ENCODE measurements around the gene SH3GL2.
"Not testable (repeated sequence)": the region's sequence is repeated elsewhere in the genome, so short reads cannot be mapped to it uniquely, and the experiment has no call there.

Gene SH3GL2

GRCh38 chr9:17739022-17739421 lies 160.2 kb downstream of the SH3GL2 start:
- DNase-seq (ENCODE audit: low spot score in 2 of 2) (no peak), ATAC-seq (no peak)
- Mint-ChIP-seq H3K27ac (no peak overlapping the region), H3K36me3 (no peaks in the 10 kb centered on the region), H3K4me3 (no peak overlapping the region), H3K4me1 (no peaks in the 10 kb centered on the region), H3K9me3 (peaks cover 15% of the 10 kb centered on the region)

- H3K36me3 Mint-ChIP-seq = no peaks in the 10 kb centered on the region
- H3K4me1 Mint-ChIP-seq = no peaks in the 10 kb centered on the region
- H3K4me3 Mint-ChIP-seq = no peak overlapping the region
- DNase-seq (ENCODE audit: low spot score in 2 of 2) (no peak), ATAC-seq (no peak)
- peaks cover 15% of the 10 kb centered on the region for H3K9me3 Mint-ChIP-seq
- no peak overlapping the region for H3K27ac Mint-ChIP-seq
These were observed 160.9 kb downstream of the SH3GL2 start for GRCh38 chr9:17739736-17740135.

GRCh38 chr9:17742067-17742466 lies 163.2 kb downstream of the SH3GL2 start:
- no peaks in the 10 kb centered on the region for H3K36me3 Mint-ChIP-seq
- peaks cover 15% of the 10 kb centered on the region for H3K9me3 Mint-ChIP-seq
- ATAC-seq (no peak), DNase-seq (ENCODE audit: low spot score in 2 of 2) (no peak)
- no peak overlapping the region for H3K27ac Mint-ChIP-seq
- no peak overlapping the region for H3K4me3 Mint-ChIP-seq
- no peaks in the 10 kb centered on the region for H3K4me1 Mint-ChIP-seq

- no peak for ATAC-seq
- H3K4me1 Mint-ChIP-seq = no peaks in the 10 kb centered on the region
- H3K4me3 Mint-ChIP-seq = no peak overlapping the region
- peaks cover 14% of the 10 kb centered on the region for H3K9me3 Mint-ChIP-seq
- no peak for DNase-seq (ENCODE audit: low spot score in 2 of 2)
- no peak overlapping the region for H3K27ac Mint-ChIP-seq
- no peaks in the 10 kb centered on the region for H3K36me3 Mint-ChIP-seq
These were observed 165.9 kb downstream of the SH3GL2 start for GRCh38 chr9:17744786-17745185.

- no peaks in the 10 kb centered on the region for H3K4me1 Mint-ChIP-seq
- ATAC-seq (no peak), DNase-seq (ENCODE audit: low spot score in 2 of 2) (no peak)
- no peak overlapping the region for H3K27ac Mint-ChIP-seq
- no peaks in the 10 kb centered on the region for H3K36me3 Mint-ChIP-seq
- H3K4me3 Mint-ChIP-seq = no peak overlapping the region
- H3K9me3 Mint-ChIP-seq = peaks cover 16% of the 10 kb centered on the region
These were observed 171.4 kb downstream of the SH3GL2 start for GRCh38 chr9:17750269-17750668.

- ATAC-seq (no peak), DNase-seq (ENCODE audit: low spot score in 2 of 2) (no peak)
- Mint-ChIP-seq H3K36me3 (no peaks in the 10 kb centered on the region), H3K9me3 (peaks cover 13% of the 10 kb centered on the region), H3K27ac (no peak overlapping the region), H3K4me3 (no peak overlapping the region), H3K4me1 (no peaks in the 10 kb centered on the region)
These were observed 172.6 kb downstream of the SH3GL2 start for GRCh38 chr9:17751486-17751885.

GRCh38 chr9:17752021-17752420 lies 173.2 kb downstream of the SH3GL2 start:
- Mint-ChIP-seq H3K27ac (no peak overlapping the region), H3K4me1 (no peaks in the 10 kb centered on the region), H3K4me3 (no peak overlapping the region), H3K9me3 (peaks cover 10% of the 10 kb centered on the region), H3K36me3 (no peaks in the 10 kb centered on the region)
- DNase-seq (ENCODE audit: low spot score in 2 of 2) = no peak
- ATAC-seq = no peak

- Mint-ChIP-seq H3K9me3 (peaks cover 6% of the 10 kb centered on the region), H3K4me3 (no peak overlapping the region), H3K27ac (no peak overlapping the region), H3K4me1 (no peaks in the 10 kb centered on the region), H3K36me3 (no peaks in the 10 kb centered on the region)
- ATAC-seq = no peak
- DNase-seq (ENCODE audit: low spot score in 2 of 2) = no peak
These were observed 178.9 kb downstream of the SH3GL2 start for GRCh38 chr9:17757816-17758215.

GRCh38 chr9:17760250-17760649 lies 181.4 kb downstream of the SH3GL2 start:
- no peaks in the 10 kb centered on the region for H3K4me1 Mint-ChIP-seq
- H3K27ac Mint-ChIP-seq = no peak overlapping the region
- DNase-seq (ENCODE audit: low spot score in 2 of 2) (no peak), ATAC-seq (no peak)
- no peaks in the 10 kb centered on the region for H3K9me3 Mint-ChIP-seq
- no peak overlapping the region for H3K4me3 Mint-ChIP-seq
- no peaks in the 10 kb centered on the region for H3K36me3 Mint-ChIP-seq

- H3K4me3 Mint-ChIP-seq = no peak overlapping the region
- DNase-seq (ENCODE audit: low spot score in 2 of 2) (no peak), ATAC-seq (no peak)
- no peaks in the 10 kb centered on the region for H3K36me3 Mint-ChIP-seq
- no peak overlapping the region for H3K27ac Mint-ChIP-seq
- no peaks in the 10 kb centered on the region for H3K9me3 Mint-ChIP-seq
- no peaks in the 10 kb centered on the region for H3K4me1 Mint-ChIP-seq
These were observed 183.3 kb downstream of the SH3GL2 start for GRCh38 chr9:17761984-17762676.

- no peaks in the 10 kb centered on the region for H3K36me3 Mint-ChIP-seq
- ATAC-seq (no peak), DNase-seq (ENCODE audit: low spot score in 2 of 2) (no peak)
- H3K9me3 Mint-ChIP-seq = peaks cover 6% of the 10 kb centered on the region
- no peak overlapping the region for H3K4me3 Mint-ChIP-seq
- H3K27ac Mint-ChIP-seq = no peak overlapping the region
- H3K4me1 Mint-ChIP-seq = no peaks in the 10 kb centered on the region
These were observed 185.4 kb downstream of the SH3GL2 start for GRCh38 chr9:17764306-17764705.

- H3K27ac Mint-ChIP-seq; H3K36me3 Mint-ChIP-seq; H3K9me3 Mint-ChIP-seq; H3K4me3 Mint-ChIP-seq; H3K4me1 Mint-ChIP-seq; DNase-seq (ENCODE audit: low spot score in 2 of 2); ATAC-seq: not testable (repeated sequence)
These were observed 186.3 kb downstream of the SH3GL2 start for GRCh38 chr9:17765131-17765530.

GRCh38 chr9:17772223-17772622 lies 193.4 kb downstream of the SH3GL2 start:
- no peak for DNase-seq (ENCODE audit: low spot score in 2 of 2)
- peaks cover 9% of the 10 kb centered on the region for H3K9me3 Mint-ChIP-seq
- H3K4me3 Mint-ChIP-seq = no peak overlapping the region
- no peaks in the 10 kb centered on the region for H3K36me3 Mint-ChIP-seq
- H3K4me1 Mint-ChIP-seq = no peaks in the 10 kb centered on the region
- ATAC-seq = no peak
- H3K27ac Mint-ChIP-seq = no peak overlapping the region

GRCh38 chr9:17775656-17776055 lies 196.8 kb downstream of the SH3GL2 start:
- ATAC-seq = no peak
- Mint-ChIP-seq H3K27ac (no peak overlapping the region), H3K4me3 (no peak overlapping the region), H3K36me3 (no peaks in the 10 kb centered on the region), H3K9me3 (peaks cover 8% of the 10 kb centered on the region), H3K4me1 (no peaks in the 10 kb centered on the region)
- DNase-seq (ENCODE audit: low spot score in 2 of 2) = no peak

- H3K9me3 Mint-ChIP-seq = peaks cover 8% of the 10 kb centered on the region
- H3K4me3 Mint-ChIP-seq = no peak overlapping the region
- no peak for DNase-seq (ENCODE audit: low spot score in 2 of 2)
These were observed 197.9 kb downstream of the SH3GL2 start for GRCh38 chr9:17776735-17777134.

GRCh38 chr9:17777465-17777864 lies 198.6 kb downstream of the SH3GL2 start:
- H3K4me1 Mint-ChIP-seq = no peaks in the 10 kb centered on the region
- H3K9me3 Mint-ChIP-seq = peaks cover 8% of the 10 kb centered on the region
- H3K36me3 Mint-ChIP-seq = no peaks in the 10 kb centered on the region
- no peak overlapping the region for H3K27ac Mint-ChIP-seq
- no peak for ATAC-seq
- no peak overlapping the region for H3K4me3 Mint-ChIP-seq
- no peak for DNase-seq (ENCODE audit: low spot score in 2 of 2)

More at GRCh38 chr9:17776735-17777134, 197.9 kb downstream of the SH3GL2 start:
- Mint-ChIP-seq H3K36me3 (no peaks in the 10 kb centered on the region), H3K4me1 (no peaks in the 10 kb centered on the region), H3K27ac (no peak overlapping the region)
- no peak for ATAC-seq

Data from stimulated activated effector memory CD8-positive, alpha-beta T cell treated with anti-CD3 and anti-CD28 coated beads, Interleukin-12 subunit alpha, Interleukin-12 subunit beta, amount 100 ng/mL, for 72 hours (primary cell).